Fibroblast of skin of left quadriceps (primary cell): ENCODE data around the gene TTK.

Experiments used
- DNase-seq, 2 experiments: peaks; one replicate each; pipeline ENCODE4 v3.0.0-alpha.2; 2013; ENCODE audit warnings: low read depth in 2 of 2

TTK gene

DNA sequence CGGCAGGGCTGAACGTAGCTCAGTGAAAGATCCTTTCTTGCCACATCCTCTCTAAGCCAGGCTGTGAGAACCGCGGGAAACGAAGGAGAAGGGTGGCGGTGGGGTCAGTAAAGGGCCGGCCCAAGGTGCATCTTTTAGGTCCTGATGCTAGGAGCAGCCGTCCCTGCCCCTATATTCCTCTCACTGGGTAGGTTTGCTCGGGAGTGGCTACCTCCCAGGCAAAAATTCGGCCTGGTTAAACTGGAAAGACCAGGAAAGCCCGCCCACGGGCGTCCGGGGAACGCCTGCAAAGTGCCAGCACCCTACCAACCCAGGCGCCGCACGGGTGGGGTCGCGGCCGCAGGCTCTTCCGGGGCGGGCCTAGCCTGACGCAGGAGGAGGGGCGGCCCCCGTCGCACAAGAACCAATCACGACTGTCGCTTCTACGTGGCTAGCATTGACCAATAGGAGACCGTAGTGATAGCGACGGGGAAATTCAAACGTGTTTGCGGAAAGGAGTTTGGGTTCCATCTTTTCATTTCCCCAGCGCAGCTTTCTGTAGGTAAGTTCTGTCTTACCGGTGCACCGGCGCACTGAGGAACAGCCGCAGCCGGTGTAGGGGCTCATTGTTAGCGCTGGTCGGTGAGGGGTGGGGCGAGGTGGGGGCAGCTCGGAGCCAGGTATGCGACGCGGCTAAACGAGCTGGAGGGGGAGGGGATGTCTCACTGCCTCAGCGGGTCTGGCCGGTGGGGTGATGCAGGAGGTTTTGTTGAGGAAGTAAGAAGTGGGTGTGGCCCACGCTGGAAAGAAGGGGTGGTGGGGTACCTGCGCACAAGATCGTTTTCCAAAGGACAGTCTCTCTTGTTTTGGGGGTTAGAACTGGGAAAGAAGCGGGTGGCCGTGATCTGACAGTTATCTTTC lies at the start of gene TTK:
TTK (plus strand) TSS at position 477 of the 900 bp plus-strand sequence. CDS start 1,195 bp downstream, outside the sequence.
- DNase-seq, result peak; percentile 88 to 89

DNA sequence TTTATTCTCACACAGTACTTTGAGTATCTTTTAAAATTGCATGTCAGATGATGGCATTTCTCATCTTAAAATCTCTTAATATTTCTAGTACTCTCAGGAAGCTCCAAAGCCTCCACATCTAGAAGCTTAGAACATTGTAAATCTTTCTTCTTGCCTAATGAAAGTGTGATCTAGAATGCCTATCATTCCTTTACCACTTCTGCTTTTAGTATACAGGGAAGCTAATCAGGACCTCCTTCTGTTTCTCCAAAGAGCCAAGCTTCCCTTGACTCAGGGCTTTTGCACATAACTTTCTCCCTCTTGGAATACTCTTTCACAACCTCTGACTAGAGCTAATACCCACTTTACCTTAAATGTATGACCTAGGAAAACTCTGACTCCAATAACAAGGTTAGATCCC lies 49.6 kb upstream of the TTK start:
- DNase-seq, result no peak

DNA sequence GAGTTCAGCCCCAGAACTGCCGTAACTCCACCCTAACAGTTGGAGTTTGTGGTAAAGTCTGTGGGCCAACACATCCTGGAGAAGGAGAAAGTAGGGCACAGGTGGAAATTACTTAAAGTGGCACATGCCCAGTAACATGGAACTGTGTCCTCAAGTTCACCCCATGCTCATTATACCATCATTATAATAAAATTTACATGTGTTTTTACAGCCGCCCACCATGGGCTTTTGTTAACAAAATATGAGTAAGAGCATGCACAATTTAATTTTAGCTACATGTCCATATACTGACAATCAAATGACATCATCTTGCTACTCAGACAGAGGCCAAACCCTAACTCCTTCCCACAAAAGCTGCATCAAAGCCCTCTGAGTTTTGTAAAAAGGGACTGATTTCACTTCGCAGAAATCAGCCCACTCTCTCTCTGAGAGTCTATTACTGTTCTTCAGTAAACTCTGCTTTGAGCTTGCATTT lies 39.8 kb upstream of the TTK start:
- DNase-seq, result no peak

DNA sequence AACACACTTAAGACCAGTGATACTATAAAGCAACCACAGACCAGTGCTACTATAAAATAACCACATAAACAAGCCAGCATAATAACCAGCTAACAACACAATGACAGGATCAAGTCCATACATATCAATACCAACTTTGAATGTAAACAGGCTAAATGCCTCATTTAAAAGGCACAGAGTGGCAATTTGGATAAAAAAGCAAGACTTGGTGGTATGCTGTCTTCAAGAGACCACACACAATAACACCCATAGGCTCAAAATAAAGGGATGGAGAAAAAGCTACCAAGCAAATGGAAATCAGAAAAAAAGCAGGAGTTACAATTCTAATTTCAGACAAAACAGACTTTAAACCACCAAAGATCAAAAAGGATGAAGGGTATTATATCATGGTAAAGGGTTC lies 37.3 kb upstream of the TTK start:
- DNase-seq, result no peak

DNA sequence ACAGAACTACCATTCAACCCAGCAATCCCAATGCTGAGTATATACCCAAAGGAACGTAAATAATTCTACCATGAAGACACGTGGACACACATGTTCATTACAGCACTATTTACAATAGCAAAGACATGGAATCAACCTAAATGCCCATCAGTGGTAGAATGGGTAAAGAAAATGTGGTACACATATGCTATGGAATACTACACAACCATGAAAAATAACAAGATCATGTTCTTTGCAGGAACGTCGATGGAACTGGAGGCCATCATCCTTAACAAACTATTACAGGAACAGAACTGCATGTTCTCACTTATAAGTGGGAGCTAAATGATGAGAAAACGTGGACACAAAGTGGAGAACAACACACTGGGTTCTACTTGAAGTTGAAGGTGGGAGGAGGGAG lies 34.7 kb upstream of the TTK start:
- DNase-seq, result no peak

DNA sequence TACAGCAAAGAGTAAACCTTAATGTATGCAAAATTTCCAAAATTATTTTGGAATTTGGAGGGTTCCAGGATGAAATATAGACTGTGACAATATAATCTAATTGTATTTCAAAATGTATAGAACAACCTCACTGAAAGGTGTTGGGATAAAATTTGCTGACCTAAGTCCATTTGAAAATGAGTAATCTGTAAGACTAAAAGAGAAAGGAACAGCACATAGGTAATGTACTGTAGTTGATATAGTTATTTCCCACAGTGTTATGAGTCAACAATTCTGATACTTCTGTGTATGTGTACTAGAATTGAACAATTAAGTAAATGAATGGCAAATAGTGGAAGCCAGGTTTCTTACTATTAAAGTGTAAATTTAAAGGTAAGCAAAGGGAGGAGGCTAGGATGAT lies 33.3 kb upstream of the TTK start:
- DNase-seq, result no peak

DNA sequence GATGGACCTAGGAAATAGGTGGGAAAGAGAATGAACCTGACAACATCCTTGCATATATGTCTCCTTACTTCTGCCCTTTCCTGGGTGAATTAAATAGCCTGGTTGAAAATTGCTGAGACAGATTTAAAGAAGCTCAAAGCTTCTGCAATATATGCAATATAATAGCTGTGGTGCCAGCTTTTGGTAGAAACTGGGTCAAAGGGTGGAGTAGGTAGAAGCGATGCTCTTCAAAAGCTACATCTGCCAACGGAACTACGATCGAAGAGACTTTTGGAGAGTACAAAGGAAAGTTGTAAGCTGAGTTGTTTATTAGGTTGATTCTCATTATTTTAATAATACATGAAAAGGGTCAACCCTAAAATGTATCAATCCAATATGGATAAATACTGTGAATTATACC lies 22.8 kb upstream of the TTK start:
- no peak for DNase-seq

DNA sequence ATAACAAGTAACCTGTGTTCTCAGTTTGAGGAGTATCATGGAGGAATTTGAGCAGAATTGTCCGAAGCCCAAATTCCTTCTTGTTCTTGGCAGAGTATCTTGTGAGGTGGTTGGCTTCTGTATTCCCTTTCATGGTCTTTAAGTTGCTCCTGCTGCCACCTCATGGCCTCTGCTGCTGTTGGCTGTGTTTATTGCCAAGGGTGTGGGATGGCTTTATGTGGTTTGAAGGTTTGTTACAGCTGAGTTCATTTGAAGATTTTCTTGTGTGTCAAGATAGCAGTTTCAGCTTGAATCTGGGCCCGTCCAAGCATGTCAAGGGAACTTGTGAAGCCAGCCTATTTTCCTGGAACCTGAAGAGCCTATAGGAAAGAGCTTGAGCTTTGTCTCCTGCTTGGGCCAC lies 20.2 kb upstream of the TTK start:
- no peak for DNase-seq

DNA sequence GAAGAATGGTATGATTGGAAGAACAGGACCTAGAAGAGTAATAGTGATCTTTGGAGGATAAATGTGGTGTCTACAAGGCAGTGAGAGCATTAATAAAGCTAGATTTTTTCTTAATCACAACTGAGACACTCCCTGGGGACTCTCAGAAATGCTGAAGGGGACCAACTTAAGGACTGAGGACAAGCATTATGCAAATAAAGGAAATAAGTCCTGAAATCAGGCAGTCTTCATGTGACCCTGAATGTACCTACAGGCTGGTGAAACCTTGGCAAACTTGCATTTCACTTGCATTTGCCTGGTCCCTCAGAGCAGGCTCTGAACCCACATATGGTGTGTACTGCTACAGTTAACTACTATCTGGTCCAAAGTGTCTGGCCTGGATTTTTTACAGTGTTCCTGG lies 19.3 kb upstream of the TTK start:
- DNase-seq, result no peak

DNA sequence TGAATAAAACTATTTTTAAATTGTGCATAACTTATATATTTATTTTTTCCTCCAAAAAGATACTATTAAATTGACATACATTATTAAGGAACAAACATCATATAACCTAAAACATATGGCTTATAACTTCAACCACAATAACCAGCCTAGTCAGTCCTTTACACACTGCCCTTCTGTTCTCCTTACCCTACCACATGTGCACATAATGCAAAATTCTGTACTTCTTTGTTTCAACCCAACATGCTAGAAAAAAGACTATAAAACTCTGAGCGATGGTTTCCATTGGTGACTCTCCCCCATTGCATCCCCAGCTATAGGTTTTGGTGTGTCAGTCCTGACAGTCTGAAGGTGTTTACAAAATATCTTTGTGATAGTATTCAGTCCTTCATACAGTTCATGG lies 14.8 kb upstream of the TTK start:
- DNase-seq, result no peak

DNA sequence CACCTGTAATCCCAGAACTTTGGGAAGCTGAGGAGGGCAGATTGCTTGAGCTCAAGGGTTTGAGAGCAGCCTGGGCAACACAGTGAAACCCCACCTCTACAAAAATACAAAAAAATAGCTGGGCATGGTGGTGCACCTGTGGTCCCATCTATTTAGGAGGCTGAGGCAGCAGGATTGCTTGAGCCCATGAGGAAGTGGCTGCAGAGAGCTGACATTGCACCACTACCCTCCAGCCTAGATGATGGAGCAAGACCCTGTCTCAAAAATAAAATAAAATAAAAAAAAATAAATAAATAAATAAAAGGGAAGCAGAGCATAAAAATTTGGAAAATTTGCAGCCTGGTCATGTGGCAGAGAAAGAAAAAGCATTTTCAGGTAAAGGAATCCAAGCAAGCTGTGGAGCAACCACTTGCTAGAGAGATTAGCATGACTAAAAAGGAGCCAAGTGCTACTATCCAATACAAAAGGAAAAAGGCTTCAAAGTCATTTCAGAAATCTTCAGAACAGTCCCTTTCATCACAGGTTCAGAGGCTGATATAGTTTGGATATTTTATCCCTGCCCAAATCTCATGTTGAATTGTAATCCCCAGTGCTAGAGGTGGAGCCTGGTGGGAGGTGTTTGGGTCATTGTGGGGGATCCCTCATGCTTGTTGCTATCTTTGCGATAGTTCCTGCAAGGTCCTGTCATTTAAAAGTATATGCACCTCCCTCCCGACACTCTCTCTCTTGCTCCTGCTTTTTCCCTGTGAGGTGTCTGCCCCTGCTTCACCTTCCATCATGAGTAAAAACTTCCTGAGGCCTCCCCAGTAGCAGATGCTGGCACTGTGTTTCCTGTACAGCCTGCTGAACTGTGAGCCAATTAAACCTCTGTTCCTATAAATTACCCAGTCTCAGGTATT lies 11.2 kb upstream of the TTK start:
- no peak for DNase-seq

DNA sequence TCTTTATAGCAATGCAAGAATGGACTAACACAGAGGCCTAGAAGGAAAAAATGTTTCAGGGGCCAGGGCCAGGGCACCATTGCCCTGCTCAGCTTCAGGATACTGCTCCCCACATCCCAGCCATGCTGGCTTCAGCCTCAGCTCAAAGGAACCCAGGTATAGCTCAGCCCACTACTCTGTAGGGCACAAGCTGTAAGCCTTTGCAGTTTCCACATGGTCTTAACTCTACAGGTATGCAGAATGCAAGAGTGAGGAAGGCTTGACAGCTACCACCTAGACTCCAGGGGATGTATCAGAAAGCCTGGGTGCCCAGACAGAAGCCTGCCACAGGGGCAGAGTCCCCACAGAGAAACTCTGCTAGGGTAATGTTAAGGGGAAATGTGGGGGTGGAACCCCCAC lies 10.5 kb upstream of the TTK start:
- no peak for DNase-seq

DNA sequence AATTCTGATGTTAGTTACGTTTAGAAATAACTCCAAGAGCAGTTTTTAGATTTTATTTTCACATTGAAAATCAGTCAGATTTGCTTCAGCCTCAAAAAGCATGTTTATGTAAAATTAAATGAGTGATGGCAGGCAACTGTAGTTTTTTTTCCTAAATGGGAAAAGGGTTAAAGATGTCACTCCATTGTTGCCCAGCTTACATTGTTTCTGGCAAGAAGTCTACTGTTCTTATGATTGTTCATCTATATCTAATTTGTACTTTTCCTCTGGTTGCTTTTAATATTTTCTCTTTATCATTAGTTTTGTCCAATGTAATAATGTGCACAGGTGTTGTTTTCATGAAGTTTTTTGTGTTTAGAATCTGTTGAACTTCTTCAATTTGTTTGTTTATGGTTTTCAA lies 6.7 kb upstream of the TTK start:
- no peak for DNase-seq

DNA sequence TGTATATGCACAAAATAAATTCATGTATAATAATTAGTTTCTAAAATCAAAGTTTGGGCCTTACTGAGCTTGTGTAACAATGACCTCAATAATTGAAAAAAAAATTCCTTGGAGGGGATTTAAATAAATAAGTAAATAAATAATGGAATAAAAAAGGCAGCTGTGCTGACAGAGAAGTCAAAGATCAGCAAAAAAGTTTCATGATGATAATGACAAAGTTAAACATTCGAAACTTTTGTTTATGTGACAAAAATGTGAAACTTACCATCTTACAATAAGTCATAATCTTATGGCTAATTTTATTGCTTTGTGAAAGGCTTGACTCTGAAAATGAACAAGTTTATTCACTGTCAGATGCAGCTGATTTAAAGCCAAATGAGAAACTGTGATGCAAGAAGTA lies 3.1 kb upstream of the TTK start:
- no peak for DNase-seq

DNA sequence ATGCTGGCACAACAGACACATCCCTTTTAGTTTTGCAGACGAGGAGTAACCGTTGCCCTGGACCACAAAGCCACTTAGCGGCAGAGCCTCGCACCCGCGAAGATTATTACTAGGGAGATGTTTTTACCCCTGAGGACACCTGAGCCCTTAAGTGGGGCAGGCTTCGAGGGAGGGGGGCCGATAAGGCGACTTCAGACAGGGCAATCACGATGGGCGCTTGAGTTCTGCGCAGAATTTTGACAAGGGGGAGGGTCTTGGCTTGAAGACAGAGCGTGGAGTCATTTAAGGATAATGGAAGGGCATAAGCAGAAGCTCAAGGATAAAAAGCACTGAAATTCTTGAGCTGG lies 650 bp upstream of the TTK start:
- no peak for DNase-seq

DNA sequence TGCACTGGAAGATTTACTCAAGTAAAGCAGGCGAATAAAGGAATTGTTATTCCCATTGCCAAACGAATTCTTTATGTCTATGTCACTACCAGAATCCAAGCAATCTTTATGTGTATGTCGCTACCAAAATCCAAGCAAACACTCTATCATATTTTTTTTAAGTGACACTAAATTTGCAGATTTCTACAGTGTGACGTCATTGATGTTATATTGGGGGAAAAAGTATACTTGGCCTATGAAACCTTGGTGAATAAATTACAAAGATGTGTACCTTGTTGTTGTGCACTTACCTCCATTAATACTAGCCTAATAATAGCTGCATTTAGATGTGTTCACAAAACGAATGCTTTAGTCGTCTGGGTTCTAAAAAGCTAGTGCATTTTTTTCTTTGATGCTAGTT lies 957 bp downstream of the TTK start:
- no peak for DNase-seq

DNA sequence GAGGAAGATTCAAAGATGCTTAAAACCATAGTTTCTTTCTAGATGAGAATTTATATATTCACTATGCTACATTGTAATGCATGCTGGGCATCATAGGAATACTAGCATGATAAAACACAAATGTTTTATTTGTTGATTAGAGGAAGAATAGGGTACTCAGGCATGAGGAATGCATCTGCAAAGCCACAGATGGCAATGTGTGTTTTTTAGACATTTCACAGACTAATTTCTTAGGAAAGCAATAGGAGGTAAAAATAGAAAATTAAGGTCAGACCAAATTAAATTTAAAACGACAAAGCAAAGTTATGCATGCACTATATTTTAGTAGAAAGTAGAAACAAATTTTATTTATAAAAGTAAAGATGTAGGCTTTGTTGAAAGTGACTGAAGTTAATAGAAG lies 2.1 kb downstream of the TTK start:
- DNase-seq, result no peak

DNA sequence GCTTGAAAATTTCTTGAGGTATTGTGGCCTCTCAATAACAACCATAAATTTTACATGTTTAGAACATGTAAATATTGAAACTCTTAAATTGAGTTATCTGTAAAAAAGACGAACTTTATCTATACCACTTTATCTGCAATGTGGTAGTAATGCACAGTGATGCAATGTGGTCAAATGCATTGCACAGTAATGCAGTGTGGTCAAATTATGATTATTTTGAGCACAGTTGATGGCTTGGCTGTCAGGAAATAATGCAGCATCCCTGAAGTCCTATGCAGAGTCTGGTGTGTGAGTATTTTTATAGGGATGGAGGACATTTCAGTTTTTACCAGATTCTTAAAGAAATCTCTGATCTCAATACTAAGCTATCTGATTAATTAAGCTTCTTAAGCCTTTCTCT lies 5.1 kb downstream of the TTK start:
- no peak for DNase-seq

DNA sequence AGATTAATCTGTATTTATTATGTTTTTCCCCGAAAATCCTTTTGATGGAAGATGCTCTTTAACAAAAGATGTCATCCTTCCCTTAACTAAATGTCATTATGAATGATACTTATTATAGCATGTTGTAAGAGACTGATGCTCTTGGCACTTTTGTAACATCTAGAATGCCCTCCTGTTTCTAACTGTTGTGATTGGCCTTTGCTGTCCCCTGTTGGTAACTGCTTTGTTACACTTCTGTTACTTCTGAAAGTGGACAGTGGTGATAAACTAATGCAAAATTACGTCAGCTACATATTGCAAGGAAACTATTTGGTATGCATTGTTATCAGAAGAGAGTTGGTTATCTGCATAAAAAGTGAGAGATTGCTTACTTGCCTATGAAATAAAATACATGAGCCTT lies 5.8 kb downstream of the TTK start:
- no peak for DNase-seq

DNA sequence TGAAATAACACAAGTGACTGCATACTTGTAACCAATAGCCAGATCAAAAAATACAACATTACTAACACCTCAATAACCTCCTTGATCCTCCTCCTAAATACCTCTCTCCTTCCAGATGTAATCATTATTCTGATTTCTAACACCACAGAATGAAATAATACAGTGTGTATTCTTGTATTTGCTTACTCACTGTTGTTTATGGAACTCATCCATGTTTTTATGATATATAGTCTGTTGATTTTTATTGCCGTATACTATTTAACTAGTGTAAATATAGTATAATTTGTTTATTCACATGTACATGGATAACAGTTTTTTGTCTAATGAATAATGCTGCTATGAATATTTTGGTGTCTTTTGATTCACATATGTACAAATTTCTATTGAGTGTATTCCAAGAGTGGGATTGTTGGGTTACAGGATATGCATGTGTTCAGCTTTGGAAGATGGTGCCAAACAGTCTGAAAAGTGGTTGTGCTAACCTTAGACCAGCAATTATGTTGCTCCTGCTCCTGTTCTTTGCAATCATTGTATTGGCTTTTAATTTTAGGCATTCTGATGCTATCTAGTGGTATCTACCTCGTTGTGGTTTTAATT lies 11.5 kb downstream of the TTK start:
- DNase-seq, result no peak

DNA sequence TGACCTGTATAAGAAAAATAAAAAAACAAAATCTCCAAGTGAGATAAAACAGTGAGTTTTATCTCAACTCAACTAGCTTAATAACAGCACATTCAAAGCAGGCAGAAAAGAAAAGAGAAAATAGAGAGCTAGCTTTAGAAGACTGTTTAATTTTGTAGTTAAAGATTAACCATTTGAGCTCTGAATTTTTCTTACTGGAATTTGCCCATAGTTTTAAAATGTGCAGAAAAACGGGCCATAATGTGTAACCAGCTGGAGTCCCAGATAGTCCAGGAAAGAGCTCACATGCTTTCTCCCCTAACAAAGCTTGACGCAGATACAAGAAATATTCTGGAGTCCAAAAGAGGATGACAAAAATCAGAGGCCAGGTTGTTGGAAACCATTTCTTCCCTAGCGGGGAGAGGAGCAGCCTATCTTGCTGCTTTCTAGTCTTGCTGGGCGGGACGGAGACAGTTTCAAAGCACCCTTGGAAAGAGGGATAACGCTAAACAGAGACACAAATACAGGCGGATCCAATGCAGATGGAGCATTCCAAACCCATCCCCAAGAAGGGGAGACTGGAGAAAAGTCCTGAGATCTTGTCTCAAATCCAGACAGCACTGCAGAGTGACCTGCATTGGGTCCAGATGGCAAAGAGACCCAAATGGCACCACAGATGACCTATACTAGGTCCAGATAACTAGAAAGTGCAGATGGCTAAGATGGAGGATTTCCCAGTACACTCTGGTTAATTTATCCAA lies 16.1 kb downstream of the TTK start:
- DNase-seq, result no peak

DNA sequence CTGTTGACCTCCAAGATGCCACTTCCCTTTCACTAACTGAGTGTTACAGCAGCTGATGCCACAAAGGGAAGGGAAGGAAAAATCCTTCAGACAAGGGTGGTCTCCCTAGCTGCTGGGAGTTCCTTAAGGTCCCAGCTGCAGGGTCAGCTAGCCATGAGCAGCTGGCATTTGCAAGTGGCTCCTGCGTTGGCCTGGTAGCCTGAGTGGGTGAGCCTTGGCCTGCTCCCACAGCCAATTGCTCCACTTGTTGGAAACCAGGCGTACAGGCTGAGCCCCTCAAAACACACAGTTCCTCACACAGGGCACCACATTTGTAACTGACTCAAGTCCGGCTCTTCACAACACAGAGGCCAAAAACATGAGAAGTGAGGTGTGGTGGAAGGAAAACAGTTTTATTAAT lies 16.7 kb downstream of the TTK start:
- DNase-seq, result no peak
